Cardiac fibroblast (primary cell): ENCODE measurements around the gene FHIP1A.

Source experiments
- DNase-seq, 2 donors: peaks; one replicate each; pipeline versions ENCODE4 v3.0.0 to v3.0.0-alpha.2; 2010; ENCODE audit warnings: low read depth in 2 of 2
- H3K4me3 ChIP-seq, 2 donors: replicated peaks in 1 of 2; 1 replicate in 1 of 2; 2 replicates in 1 of 2; pipeline ENCODE4 v1.5.1; 2011; ENCODE audit warnings: low read depth in 2 of 2, low read length in 2 of 2, mild to moderate bottlenecking in 2 of 2, moderate library complexity in 1 of 2
- CTCF ChIP-seq: IDR thresholded peaks from one replicate; pipeline ENCODE4 v1.5.1; 2011; ENCODE audit warnings: low read depth, mild to moderate bottlenecking, low read length, inconsistent platforms

Gene FHIP1A

GRCh38 chr4:151407018-151407417, 2.0 kb upstream of the FHIP1A start:
- TF ChIP-seq CTCF = no peak
- no peak for DNase-seq
- no peak overlapping the region for H3K4me3 ChIP-seq

GRCh38 chr4:151407466-151408379, 1.3 kb upstream of the FHIP1A start:
- no peak for DNase-seq
- peak overlapping the region; percentile 51 to 56 for H3K4me3 ChIP-seq
- no peak for TF ChIP-seq CTCF

- DNase-seq = no peak
- TF ChIP-seq CTCF = no peak
Measured at GRCh38 chr4:151408380-151408629, 671 bp upstream of the FHIP1A start.

GRCh38 chr4:151409470-151410313, 716 bp downstream of the FHIP1A start:
- TF ChIP-seq CTCF = no peak
- DNase-seq = peak; percentile 17 to 22

More at GRCh38 chr4:151408380-151408629, 671 bp upstream of the FHIP1A start:
- peak overlapping the region; percentile 51 to 56 for H3K4me3 ChIP-seq

GRCh38 chr4:151415978-151416377, 7.0 kb downstream of the FHIP1A start:
- TF ChIP-seq CTCF = no peak
- no peak overlapping the region for H3K4me3 ChIP-seq
- DNase-seq = peak; percentile 61 to 72

More at GRCh38 chr4:151409470-151410313, 716 bp downstream of the FHIP1A start:
- peak overlapping the region; percentile 45 to 49 for H3K4me3 ChIP-seq

- DNase-seq = no peak
- TF ChIP-seq CTCF = no peak
- no peak overlapping the region for H3K4me3 ChIP-seq
Measured at GRCh38 chr4:151417164-151417571, 8.2 kb downstream of the FHIP1A start.
